HepG2 (cell line): ENCODE data around the gene DUSP16. TPM values are rescaled to one million over a fixed set of nuclear protein-coding genes. Genes with fewer than 3 reads are reported as not detected.
A peak's percentile ranks its signal among the peaks of the same experiment; 100 is the strongest.

Experiments used
- GLI4 ChIP-seq: sonication (generic); formaldehyde crosslinking; IDR thresholded peaks from 2 replicates; pipeline ENCODE4 v1.5.1; 2020; ENCODE audit warnings: missing genetic modification reagents, mild to moderate bottlenecking, moderate library complexity, borderline replicate concordance
- HMG20A ChIP-seq: IDR thresholded peaks from 2 replicates; pipeline ENCODE4 v1.6.1; 2016; ENCODE audit warnings: borderline replicate concordance
- NFE2 ChIP-seq: sonication (generic); formaldehyde crosslinking; IDR thresholded peaks from 2 replicates; pipeline ENCODE4 v1.4.0; 2020; ENCODE audit warnings: missing genetic modification reagents
- NPAS2 ChIP-seq: sonication (generic); formaldehyde crosslinking; IDR thresholded peaks from 2 replicates; pipeline ENCODE4 v1.8.0; 2022; ENCODE audit warnings: mild to moderate bottlenecking, missing genetic modification reagents, borderline replicate concordance
- SETDB1 ChIP-seq: sonication (generic); formaldehyde crosslinking; IDR thresholded peaks from 2 replicates; pipeline ENCODE4 v1.5.1; 2020; ENCODE audit warnings: missing genetic modification reagents, mild to moderate bottlenecking, borderline replicate concordance
- SMAD3 ChIP-seq: sonication (generic); formaldehyde crosslinking; IDR thresholded peaks from 2 replicates; pipeline ENCODE4 v1.4.0; 2020; ENCODE audit warnings: missing genetic modification reagents
- TCF7 ChIP-seq: sonication (generic); IDR thresholded peaks from 2 replicates; pipeline ENCODE4 v1.6.1; 2016; ENCODE audit warnings: antibody characterized with exemption, low read depth
- THYN1 ChIP-seq: sonication (generic); formaldehyde crosslinking; IDR thresholded peaks from 2 replicates; pipeline ENCODE4 v1.8.1; 2023; ENCODE audit warnings: low read depth, mild to moderate bottlenecking, moderate library complexity, missing genetic modification reagents, borderline replicate concordance
- ZBTB21 ChIP-seq: sonication (generic); formaldehyde crosslinking; IDR thresholded peaks from 2 replicates; pipeline ENCODE4 v1.4.0; 2020; ENCODE audit warnings: missing genetic modification reagents
- ZBTB38 ChIP-seq: sonication (generic); formaldehyde crosslinking; IDR thresholded peaks from 2 replicates; pipeline ENCODE4 v1.5.1; 2020; ENCODE audit warnings: mild to moderate bottlenecking, missing genetic modification reagents
- ZFX ChIP-seq: sonication (generic); formaldehyde crosslinking; IDR thresholded peaks from 2 replicates; pipeline ENCODE4 v1.4.0; 2020; ENCODE audit warnings: mild to moderate bottlenecking, low read depth, missing genetic modification reagents, moderate library complexity
- ZNF329 ChIP-seq: sonication (generic); formaldehyde crosslinking; IDR thresholded peaks from 2 replicates; pipeline ENCODE4 v1.9.0; 2021; ENCODE audit warnings: low read depth, mild to moderate bottlenecking, missing genetic modification reagents
- ZNF607 ChIP-seq: sonication (generic); formaldehyde crosslinking; IDR thresholded peaks from 2 replicates; pipeline ENCODE4 v1.5.1; 2020; ENCODE audit warnings: missing genetic modification reagents, mild to moderate bottlenecking, borderline replicate concordance
- ZNF614 ChIP-seq: IDR thresholded peaks from 2 replicates; pipeline ENCODE4 v1.6.1; 2018; ENCODE audit warnings: missing biosample characterization, missing genetic modification reagents, inconsistent platforms, borderline replicate concordance
- ZNF616 ChIP-seq: sonication (generic); formaldehyde crosslinking; IDR thresholded peaks from 2 replicates; pipeline ENCODE4 v1.5.0; 2020; ENCODE audit warnings: low read depth, mild to moderate bottlenecking, missing genetic modification reagents
- ZNF777 ChIP-seq: sonication (generic); formaldehyde crosslinking; IDR thresholded peaks from 2 replicates; pipeline ENCODE4 v1.4.0; 2020; ENCODE audit warnings: missing genetic modification reagents
- ZNF839 ChIP-seq: sonication (generic); formaldehyde crosslinking; IDR thresholded peaks from 2 replicates; pipeline ENCODE4 v1.4.0; 2020; ENCODE audit warnings: missing genetic modification reagents, mild to moderate bottlenecking, borderline replicate concordance
- ZNF879 ChIP-seq: sonication (generic); formaldehyde crosslinking; IDR thresholded peaks from 2 replicates; pipeline ENCODE4 v1.8.1; 2023; ENCODE audit warnings: missing genetic modification reagents
- ZNF891 ChIP-seq: sonication (generic); formaldehyde crosslinking; IDR thresholded peaks from 2 replicates; pipeline ENCODE4 v1.5.0; 2020; ENCODE audit warnings: mild to moderate bottlenecking, missing genetic modification reagents
- polyA plus RNA-seq, 8 experiments: library from polyadenylated mRNA; depleted of rRNA in 3 of 8; stranded (reverse) in 7 of 8; unstranded in 1 of 8; fragments of >200 nt; fragmentation: Illumina TruSeq in 4 of 8; extraction: Trizol in 4 of 8; gene quantifications; 2 replicates each; pipeline versions ENCODE4 v1.2.1 to v1.2.3, GENCODE V29; 2011 to 2016; ENCODE audit warnings: low read depth in 4 of 8, missing spikeins in 1 of 8, mixed read lengths in 1 of 8; ENCODE audit not compliant: insufficient read depth in 1 of 8
- total RNA-seq, 5 experiments: library from RNA; depleted of rRNA; stranded (reverse); fragments of >200 nt; fragmentation: Illumina TruSeq; extraction: Trizol; gene quantifications; 2 replicates each; pipeline ENCODE4 v1.2.3, GENCODE V29; 2016; ENCODE audit warnings: low read depth in 1 of 5
- TF ChIP-seq, protein P1 (sequence below), 2 experiments: fragments of 450-650 bp in 1 of 2; sonication (generic) in 1 of 2; formaldehyde crosslinking in 1 of 2; IDR thresholded peaks; 2 replicates each; pipeline versions ENCODE4 v1.6.1 to v1.8.0; 2016 to 2022; ENCODE audit warnings: antibody characterized with exemption in 1 of 2, mild to moderate bottlenecking in 1 of 2, missing genetic modification reagents in 1 of 2
- TF ChIP-seq, protein P2 (sequence below): sonication (generic); formaldehyde crosslinking; IDR thresholded peaks from 2 replicates; pipeline ENCODE4 v1.8.0; 2022; ENCODE audit warnings: missing genetic modification reagents, low read depth, mild to moderate bottlenecking, borderline replicate concordance

The DUSP16 gene
- total and polyA plus RNA-seq, 2 of the 13 experiments (the other 11 are each of a cell fraction or from before 2014, with no cell fraction given): 45.7 to 46.6 TPM

DNA sequence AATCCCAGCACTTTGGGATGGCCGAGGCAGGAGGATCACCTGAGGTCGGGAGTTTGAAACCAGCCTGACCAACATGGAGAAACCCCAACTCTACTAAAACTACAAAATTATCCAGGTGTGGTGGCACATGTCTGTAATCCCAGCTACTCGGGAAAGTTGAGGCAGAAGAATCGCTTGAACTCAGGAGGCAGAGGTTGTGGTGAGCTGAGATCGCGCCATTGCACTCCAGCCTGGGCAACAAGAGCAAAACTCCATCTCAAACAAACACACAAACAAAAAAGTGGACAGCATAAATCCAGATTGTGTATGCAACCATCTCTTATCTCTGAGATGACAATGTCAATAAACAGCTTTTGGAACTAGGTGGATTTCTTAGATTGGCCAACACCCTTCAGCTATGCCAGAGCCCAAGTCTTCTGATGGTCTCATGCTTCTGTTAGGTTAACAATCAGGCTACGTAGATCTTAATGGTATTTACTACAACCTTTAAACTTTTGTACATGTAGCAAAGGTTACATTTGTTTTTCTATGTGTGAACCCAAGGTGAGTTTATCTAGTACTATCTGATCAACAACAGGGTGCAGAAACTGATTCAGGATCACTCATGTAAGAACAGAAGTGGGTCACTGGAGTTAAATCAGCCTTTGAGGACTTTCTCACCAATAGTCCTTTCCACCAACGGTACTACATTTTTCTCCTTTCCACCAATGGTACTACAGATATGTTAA is 73.7 kb downstream of the DUSP16 start (continued):
- TF ChIP-seq, protein P1, sequence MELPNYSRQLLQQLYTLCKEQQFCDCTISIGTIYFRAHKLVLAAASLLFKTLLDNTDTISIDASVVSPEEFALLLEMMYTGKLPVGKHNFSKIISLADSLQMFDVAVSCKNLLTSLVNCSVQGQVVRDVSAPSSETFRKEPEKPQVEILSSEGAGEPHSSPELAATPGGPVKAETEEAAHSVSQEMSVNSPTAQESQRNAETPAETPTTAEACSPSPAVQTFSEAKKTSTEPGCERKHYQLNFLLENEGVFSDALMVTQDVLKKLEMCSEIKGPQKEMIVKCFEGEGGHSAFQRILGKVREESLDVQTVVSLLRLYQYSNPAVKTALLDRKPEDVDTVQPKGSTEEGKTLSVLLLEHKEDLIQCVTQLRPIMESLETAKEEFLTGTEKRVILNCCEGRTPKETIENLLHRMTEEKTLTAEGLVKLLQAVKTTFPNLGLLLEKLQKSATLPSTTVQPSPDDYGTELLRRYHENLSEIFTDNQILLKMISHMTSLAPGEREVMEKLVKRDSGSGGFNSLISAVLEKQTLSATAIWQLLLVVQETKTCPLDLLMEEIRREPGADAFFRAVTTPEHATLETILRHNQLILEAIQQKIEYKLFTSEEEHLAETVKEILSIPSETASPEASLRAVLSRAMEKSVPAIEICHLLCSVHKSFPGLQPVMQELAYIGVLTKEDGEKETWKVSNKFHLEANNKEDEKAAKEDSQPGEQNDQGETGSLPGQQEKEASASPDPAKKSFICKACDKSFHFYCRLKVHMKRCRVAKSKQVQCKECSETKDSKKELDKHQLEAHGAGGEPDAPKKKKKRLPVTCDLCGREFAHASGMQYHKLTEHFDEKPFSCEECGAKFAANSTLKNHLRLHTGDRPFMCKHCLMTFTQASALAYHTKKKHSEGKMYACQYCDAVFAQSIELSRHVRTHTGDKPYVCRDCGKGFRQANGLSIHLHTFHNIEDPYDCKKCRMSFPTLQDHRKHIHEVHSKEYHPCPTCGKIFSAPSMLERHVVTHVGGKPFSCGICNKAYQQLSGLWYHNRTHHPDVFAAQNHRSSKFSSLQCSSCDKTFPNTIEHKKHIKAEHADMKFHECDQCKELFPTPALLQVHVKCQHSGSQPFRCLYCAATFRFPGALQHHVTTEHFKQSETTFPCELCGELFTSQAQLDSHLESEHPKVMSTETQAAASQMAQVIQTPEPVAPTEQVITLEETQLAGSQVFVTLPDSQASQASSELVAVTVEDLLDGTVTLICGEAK (IDR thresholded peaks at IDR 0.05): no peak
- TF ChIP-seq, protein P1 (CRISPR knock-in tag; IDR thresholded peaks at IDR 0.05): no peak
- TF ChIP-seq NFE2 (CRISPR knock-in tag) (no peak), THYN1 (CRISPR knock-in tag) (no peak), ZNF777 (CRISPR knock-in tag) (no peak), ZNF839 (CRISPR knock-in tag) (no peak), ZBTB38 (no peak; the same call in 1 of the 2 replicates), ZNF891 (CRISPR knock-in tag) (no peak), GLI4 (CRISPR knock-in tag) (no peak), ZBTB21 (CRISPR knock-in tag) (no peak), ZNF329 (CRISPR knock-in tag) (no peak), TCF7 (peak; percentile 60), ZNF607 (no peak), ZNF616 (CRISPR knock-in tag) (no peak), ZNF879 (CRISPR knock-in tag) (no peak), ZFX (CRISPR knock-in tag) (no peak), NPAS2 (CRISPR knock-in tag) (no peak), SETDB1 (CRISPR knock-in tag) (no peak), SMAD3 (CRISPR knock-in tag) (0 out of 2 replicates have a peak, but pooled peaks have one; percentile 45), ZNF614 (CRISPR knock-in tag) (peak; percentile 45; the same call in 1 of the 2 replicates), HMG20A (CRISPR knock-in tag) (peak; percentile 40; the same call in 1 of the 2 replicates)
- TF ChIP-seq, protein P2, sequence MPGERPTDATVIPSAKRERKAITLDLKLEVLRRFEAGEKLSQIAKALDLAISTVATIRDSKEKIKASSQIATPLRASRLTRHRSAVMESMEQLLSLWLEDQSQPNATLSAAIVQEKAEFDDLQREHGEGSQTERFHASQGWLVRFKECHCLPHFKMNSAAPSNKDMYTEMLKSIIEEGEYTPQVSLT (CRISPR knock-in tag): no peak
